ENCODE data around the gene UBE2E2. TPM values are rescaled to one million over a fixed set of nuclear protein-coding genes. Genes with fewer than 3 reads are reported as not detected.
"Not testable (repeated sequence)": the region's sequence is repeated elsewhere in the genome, so short reads cannot be mapped to it uniquely, and the experiment has no call there.

UBE2E2 gene
- total RNA-seq, 1 donor from 2014 or later = 45.9 TPM

GRCh38 chr3:23611737-23612295 is 408.7 kb downstream of the UBE2E2 start:
- Histone ChIP-seq H3K27me3 (no peaks in the 10 kb centered on the region), H3K27ac (no peak overlapping the region), H3K9me3 (no peaks in the 10 kb centered on the region), H3K4me1 (peaks cover 8% of the 10 kb centered on the region), H3K36me3 (no peaks in the 10 kb centered on the region), H3K4me3 (peak overlapping the region; percentile 23)
- ATAC-seq = peak; percentile 65
- DNase-seq = peak; percentile 78
- intact Hi-C loops (cut with DNase I) = no loop called here
- TF ChIP-seq CTCF (IDR thresholded peaks at IDR 0.05) = no peak

- ATAC-seq = peak; percentile 71
Measured at GRCh38 chr3:23612296-23612891, 409.3 kb downstream of the UBE2E2 start.

GRCh38 chr3:23615068-23615467 is 411.9 kb downstream of the UBE2E2 start:
- Histone ChIP-seq H3K27ac (no peak overlapping the region), H3K27me3 (no peaks in the 10 kb centered on the region), H3K4me3 (no peak overlapping the region), H3K36me3 (no peaks in the 10 kb centered on the region), H3K9me3 (no peaks in the 10 kb centered on the region), H3K4me1 (peaks cover 8% of the 10 kb centered on the region)
- intact Hi-C loops (cut with DNase I) = no loop called here
- no peak for ATAC-seq
- no peak for TF ChIP-seq CTCF (IDR thresholded peaks at IDR 0.05)
- no peak for DNase-seq

More at GRCh38 chr3:23612296-23612891, 409.3 kb downstream of the UBE2E2 start:
- no peaks in the 10 kb centered on the region for H3K9me3 ChIP-seq
- no peaks in the 10 kb centered on the region for H3K27me3 ChIP-seq
- TF ChIP-seq CTCF (IDR thresholded peaks at IDR 0.05) = no peak
- H3K36me3 ChIP-seq = no peaks in the 10 kb centered on the region
- H3K4me1 ChIP-seq = peaks cover 8% of the 10 kb centered on the region
- no peak overlapping the region for H3K27ac ChIP-seq
- DNase-seq = no peak
- peak overlapping the region; percentile 23 for H3K4me3 ChIP-seq
- intact Hi-C loops (cut with DNase I) = no loop called here

GRCh38 chr3:23618475-23618874 is 415.3 kb downstream of the UBE2E2 start:
- H3K4me3 ChIP-seq; DNase-seq; H3K36me3 ChIP-seq; H3K27me3 ChIP-seq; H3K27ac ChIP-seq; ATAC-seq; H3K9me3 ChIP-seq; H3K4me1 ChIP-seq; intact Hi-C loops (cut with DNase I): not testable (repeated sequence)

- Histone ChIP-seq H3K4me3 (no peak overlapping the region), H3K9me3 (no peaks in the 10 kb centered on the region), H3K27ac (no peak overlapping the region), H3K4me1 (no peaks in the 10 kb centered on the region), H3K27me3 (no peaks in the 10 kb centered on the region), H3K36me3 (no peaks in the 10 kb centered on the region)
- ATAC-seq (peak; percentile 19), DNase-seq (no peak)
- intact Hi-C loops (cut with DNase I) = no loop called here
- no peak for TF ChIP-seq CTCF (IDR thresholded peaks at IDR 0.05)
Measured at GRCh38 chr3:23619705-23620637, 416.8 kb downstream of the UBE2E2 start.

- TF ChIP-seq CTCF (IDR thresholded peaks at IDR 0.05) = no peak
- H3K4me3 ChIP-seq = no peak overlapping the region
- H3K4me1 ChIP-seq = no peaks in the 10 kb centered on the region
- no peaks in the 10 kb centered on the region for H3K27me3 ChIP-seq
- DNase-seq (no peak), ATAC-seq (no peak)
- intact Hi-C loops (cut with DNase I) = no loop called here
- no peaks in the 10 kb centered on the region for H3K36me3 ChIP-seq
- H3K9me3 ChIP-seq = no peaks in the 10 kb centered on the region
- no peak overlapping the region for H3K27ac ChIP-seq
Measured at GRCh38 chr3:23620638-23621015, 417.5 kb downstream of the UBE2E2 start.

Measured in upper lobe of right lung (tissue), 1 donor.